Loucy (cell line): Measurements from ENCODE around the gene LSM14B.

Experiments
- H2AFZ ChIP-seq: fragments of 200-600 bp; sonication (generic); 2 replicates; pipeline ENCODE4 v1.6.0; 2016; ENCODE audit warnings: antibody characterized with exemption, mild to moderate bottlenecking, low read length, moderate library complexity
- H3F3A ChIP-seq: fragments of 200-600 bp; 2 replicates; pipeline ENCODE4 v1.6.0; 2016; ENCODE audit warnings: antibody characterized with exemption, low read depth, mild to moderate bottlenecking
- H3K27me3 ChIP-seq: fragments of 200-600 bp; sonication (generic); 2 replicates; pipeline ENCODE4 v1.6.1; 2014; ENCODE audit warnings: low read length, mild to moderate bottlenecking; ENCODE audit not compliant: insufficient read depth, poor library complexity, severe bottlenecking
- H3K36me3 ChIP-seq: fragments of 200-600 bp; sonication (generic); 2 replicates; pipeline ENCODE4 v1.6.1; 2016; ENCODE audit warnings: low read length; ENCODE audit not compliant: insufficient read depth
- H3K4me1 ChIP-seq: fragments of 200-600 bp; sonication (generic); 2 replicates; pipeline ENCODE4 v1.5.1; 2014; ENCODE audit warnings: low read length, mild to moderate bottlenecking; ENCODE audit not compliant: insufficient read depth, poor library complexity, severe bottlenecking
- H3K4me2 ChIP-seq: fragments of 200-600 bp; sonication (generic); 2 replicates; pipeline ENCODE4 v1.6.0; 2014; ENCODE audit warnings: antibody characterized with exemption, low read length, low read depth, mild to moderate bottlenecking; ENCODE audit not compliant: poor library complexity, severe bottlenecking
- H3K4me3 ChIP-seq: fragments of 200-600 bp; sonication (generic); 2 replicates; pipeline ENCODE4 v1.5.1; 2014; ENCODE audit warnings: low read length, mild to moderate bottlenecking, mixed read lengths; ENCODE audit not compliant: poor library complexity, severe bottlenecking
- H3K79me2 ChIP-seq: fragments of 200-600 bp; sonication (generic); 2 replicates; pipeline ENCODE4 v1.6.1; 2014; ENCODE audit warnings: low read length; ENCODE audit not compliant: insufficient read depth
- H3K9ac ChIP-seq: fragments of 200-600 bp; sonication (generic); 2 replicates; pipeline ENCODE4 v1.6.0; 2014; ENCODE audit warnings: mild to moderate bottlenecking, low read depth, low read length, moderate library complexity; ENCODE audit not compliant: poor library complexity, severe bottlenecking
- H3K9me2 ChIP-seq: fragments of 200-600 bp; sonication (generic); replicated peaks from 2 replicates; pipeline ENCODE4 v1.6.1; 2016; ENCODE audit warnings: low read depth, low read length, mixed read lengths
- H3K9me3 ChIP-seq: fragments of 200-600 bp; sonication (generic); 2 replicates; pipeline ENCODE4 v1.6.1; 2014; ENCODE audit warnings: mild to moderate bottlenecking, antibody characterized with exemption, low read length, low read depth; ENCODE audit not compliant: insufficient read depth
- H4K20me1 ChIP-seq: fragments of 200-600 bp; sonication (generic); 2 replicates; pipeline ENCODE4 v1.6.0; 2014; ENCODE audit warnings: antibody characterized with exemption, low read length, mild to moderate bottlenecking; ENCODE audit not compliant: insufficient read depth, poor library complexity, severe bottlenecking
- EZH2phosphoT487 ChIP-seq: fragments of 200-600 bp; IDR thresholded peaks from 2 replicates; pipeline ENCODE4 v1.6.1; 2018; ENCODE audit warnings: antibody characterized with exemption, mild to moderate bottlenecking, moderate library complexity, borderline replicate concordance
- TF ChIP-seq, protein P1 (sequence below): fragments of 200-600 bp; sonication (generic); conservative IDR thresholded peaks from 2 replicates; pipeline ENCODE4 v1.5.1; 2014; ENCODE audit warnings: mild to moderate bottlenecking, antibody characterized with exemption, low read length

Gene LSM14B

DNA sequence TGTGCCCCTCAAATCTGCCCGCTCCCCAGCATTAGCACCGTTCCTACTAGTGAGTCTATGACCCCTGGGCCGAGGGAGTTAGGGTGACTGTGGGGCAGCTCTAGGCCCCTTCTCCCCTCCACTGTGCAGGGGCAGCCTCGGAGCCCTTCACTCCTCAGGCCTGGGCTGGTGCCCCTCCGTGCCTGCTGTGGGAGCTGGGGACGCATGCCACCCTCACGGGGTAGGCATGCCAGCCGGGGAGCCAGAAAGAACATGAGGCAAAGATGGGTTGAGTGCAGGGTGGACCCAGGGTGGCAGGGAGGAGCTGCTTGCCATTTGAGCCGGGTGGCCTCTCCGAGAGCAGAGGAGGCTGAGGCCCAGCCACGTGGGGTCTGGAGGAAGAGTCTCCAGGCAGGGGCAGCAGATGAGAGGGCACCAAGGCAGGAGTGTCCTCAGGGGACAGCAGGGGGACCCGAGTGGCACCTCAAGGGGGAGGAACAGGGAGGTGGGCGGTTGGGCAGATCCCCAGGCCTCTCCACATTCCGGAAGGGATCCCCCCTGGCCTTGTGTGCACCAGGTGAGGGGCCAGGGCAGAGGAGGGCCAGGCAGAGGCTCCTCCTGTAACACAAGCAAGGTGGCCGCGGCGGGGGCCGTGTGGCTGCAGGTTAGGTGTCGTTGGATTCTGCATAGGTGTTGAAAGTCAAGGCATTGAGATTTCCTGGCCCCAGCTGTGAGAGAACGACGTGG lies 18.6 kb upstream of the LSM14B start:
- Histone ChIP-seq H3K4me2 (no peak overlapping the region), H3K9me3 (peaks cover 12% of the 10 kb centered on the region; the same call in 1 of the 2 replicates), H3K79me2 (no peaks in the 10 kb centered on the region), H4K20me1 (no peaks in the 10 kb centered on the region), H3K9me2 (no peaks in the 10 kb centered on the region), H3K4me3 (no peak overlapping the region), H3K27me3 (no peaks in the 10 kb centered on the region), H3K36me3 (no peaks in the 10 kb centered on the region), H3K9ac (no peak overlapping the region), H2AFZ (no peak overlapping the region), H3F3A (no peaks in the 10 kb centered on the region), H3K4me1 (no peaks in the 10 kb centered on the region)
- TF ChIP-seq, protein P1, sequence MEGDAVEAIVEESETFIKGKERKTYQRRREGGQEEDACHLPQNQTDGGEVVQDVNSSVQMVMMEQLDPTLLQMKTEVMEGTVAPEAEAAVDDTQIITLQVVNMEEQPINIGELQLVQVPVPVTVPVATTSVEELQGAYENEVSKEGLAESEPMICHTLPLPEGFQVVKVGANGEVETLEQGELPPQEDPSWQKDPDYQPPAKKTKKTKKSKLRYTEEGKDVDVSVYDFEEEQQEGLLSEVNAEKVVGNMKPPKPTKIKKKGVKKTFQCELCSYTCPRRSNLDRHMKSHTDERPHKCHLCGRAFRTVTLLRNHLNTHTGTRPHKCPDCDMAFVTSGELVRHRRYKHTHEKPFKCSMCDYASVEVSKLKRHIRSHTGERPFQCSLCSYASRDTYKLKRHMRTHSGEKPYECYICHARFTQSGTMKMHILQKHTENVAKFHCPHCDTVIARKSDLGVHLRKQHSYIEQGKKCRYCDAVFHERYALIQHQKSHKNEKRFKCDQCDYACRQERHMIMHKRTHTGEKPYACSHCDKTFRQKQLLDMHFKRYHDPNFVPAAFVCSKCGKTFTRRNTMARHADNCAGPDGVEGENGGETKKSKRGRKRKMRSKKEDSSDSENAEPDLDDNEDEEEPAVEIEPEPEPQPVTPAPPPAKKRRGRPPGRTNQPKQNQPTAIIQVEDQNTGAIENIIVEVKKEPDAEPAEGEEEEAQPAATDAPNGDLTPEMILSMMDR: no peak
- no peak for TF ChIP-seq EZH2phosphoT487

- H3K79me2 ChIP-seq: no peaks in the 10 kb centered on the region
- H3K4me3 ChIP-seq: no peak overlapping the region
- H3K4me2 ChIP-seq: no peak overlapping the region
- H4K20me1 ChIP-seq: no peaks in the 10 kb centered on the region
- peaks cover 16% of the 10 kb centered on the region; the same call in 1 of the 2 replicates for H3K9me3 ChIP-seq
- no peaks in the 10 kb centered on the region for H3K9me2 ChIP-seq
- no peaks in the 10 kb centered on the region for H3K36me3 ChIP-seq
- no peaks in the 10 kb centered on the region for H3F3A ChIP-seq
- H3K4me1 ChIP-seq: no peaks in the 10 kb centered on the region
- H3K9ac ChIP-seq: no peak overlapping the region
- no peaks in the 10 kb centered on the region for H3K27me3 ChIP-seq
- no peak for TF ChIP-seq EZH2phosphoT487
- TF ChIP-seq, protein P1: no peak
- no peak overlapping the region for H2AFZ ChIP-seq
Observed at GRCh38 chr20:62104234-62104789, 18.0 kb upstream of the LSM14B start.

- Histone ChIP-seq H4K20me1 (no peaks in the 10 kb centered on the region), H3K4me3 (no peak overlapping the region), H3K79me2 (no peaks in the 10 kb centered on the region), H3F3A (no peaks in the 10 kb centered on the region), H3K9me3 (peaks cover 19% of the 10 kb centered on the region; the same call in 1 of the 2 replicates), H2AFZ (no peak overlapping the region), H3K36me3 (no peaks in the 10 kb centered on the region), H3K4me2 (no peak overlapping the region), H3K4me1 (no peaks in the 10 kb centered on the region), H3K9me2 (no peaks in the 10 kb centered on the region), H3K9ac (no peak overlapping the region), H3K27me3 (no peaks in the 10 kb centered on the region)
- TF ChIP-seq, protein P1: no peak
- TF ChIP-seq EZH2phosphoT487: no peak
Observed at GRCh38 chr20:62104791-62105345, 17.4 kb upstream of the LSM14B start.
